Nephron progenitor cell (in vitro differentiated cells): ENCODE results near the gene RIPOR3.
A peak's percentile ranks its signal among the peaks of the same experiment; 100 is the strongest.

ENCODE experiments used
- DNase-seq: peaks from one replicate; pipeline ENCODE4 v3.0.0; 2021
- H3K27ac Mint-ChIP-seq: 2 replicates; pipeline ENCODE4 v1.8.0; 2021; ENCODE audit warnings: mild to moderate bottlenecking, moderate library complexity, mixed read lengths
- H3K27me3 Mint-ChIP-seq: 2 replicates; pipeline ENCODE4 v1.8.0; 2021; ENCODE audit warnings: mild to moderate bottlenecking, low read depth, mixed read lengths; ENCODE audit not compliant: poor library complexity
- H3K36me3 Mint-ChIP-seq: 2 replicates; pipeline ENCODE4 v1.8.0; 2021; ENCODE audit warnings: low read depth, mixed read lengths
- H3K4me1 Mint-ChIP-seq: 2 replicates; pipeline ENCODE4 v1.8.0; 2021; ENCODE audit warnings: mixed read lengths
- H3K4me3 Mint-ChIP-seq: 2 replicates; pipeline ENCODE4 v1.8.0; 2021; ENCODE audit warnings: mild to moderate bottlenecking, moderate library complexity, mixed read lengths
- H3K9me3 Mint-ChIP-seq: 2 replicates; pipeline ENCODE4 v1.8.0; 2021; ENCODE audit warnings: mild to moderate bottlenecking, moderate library complexity, mixed read lengths
- CTCF ChIP-seq: fragments of 200-600 bp; sonication (generic); IDR thresholded peaks from 2 replicates; pipeline ENCODE4 v1.5.0; 2021; ENCODE audit warnings: antibody characterized with exemption

Gene RIPOR3

GRCh38 chr20:50580842-50581544, 110.3 kb downstream of the RIPOR3 start:
- no peak for TF ChIP-seq CTCF
- H3K4me1 Mint-ChIP-seq, result peaks cover 26% of the 10 kb centered on the region
- no peaks in the 10 kb centered on the region for H3K9me3 Mint-ChIP-seq
- no peak for DNase-seq
- no peak overlapping the region for H3K27ac Mint-ChIP-seq
- H3K36me3 Mint-ChIP-seq, result peaks cover 75% of the 10 kb centered on the region
- no peaks in the 10 kb centered on the region for H3K27me3 Mint-ChIP-seq
- H3K4me3 Mint-ChIP-seq, result no peak overlapping the region

- H3K4me3 Mint-ChIP-seq, result no peak overlapping the region
- H3K36me3 Mint-ChIP-seq, result peaks cover 76% of the 10 kb centered on the region
- peak; percentile 81 for TF ChIP-seq CTCF
- peak; percentile 80 for DNase-seq
- H3K27ac Mint-ChIP-seq, result no peak overlapping the region
- peaks cover 20% of the 10 kb centered on the region for H3K4me1 Mint-ChIP-seq
- H3K9me3 Mint-ChIP-seq, result no peaks in the 10 kb centered on the region
- no peaks in the 10 kb centered on the region for H3K27me3 Mint-ChIP-seq
These were observed 111.2 kb downstream of the RIPOR3 start for GRCh38 chr20:50580016-50580747.

GRCh38 chr20:50579511-50579910, 111.8 kb downstream of the RIPOR3 start:
- peak overlapping the region; percentile 77 for H3K27ac Mint-ChIP-seq
- H3K36me3 Mint-ChIP-seq, result peaks cover 77% of the 10 kb centered on the region
- no peaks in the 10 kb centered on the region for H3K27me3 Mint-ChIP-seq
- TF ChIP-seq CTCF, result no peak
- no peak overlapping the region for H3K4me3 Mint-ChIP-seq
- H3K4me1 Mint-ChIP-seq, result peaks cover 17% of the 10 kb centered on the region
- DNase-seq, result no peak
- H3K9me3 Mint-ChIP-seq, result no peaks in the 10 kb centered on the region

- H3K27ac Mint-ChIP-seq, result no peak overlapping the region
- no peak for DNase-seq
- TF ChIP-seq CTCF, result no peak
- H3K27me3 Mint-ChIP-seq, result peaks cover 3% of the 10 kb centered on the region
- no peaks in the 10 kb centered on the region for H3K9me3 Mint-ChIP-seq
- peaks cover 83% of the 10 kb centered on the region for H3K36me3 Mint-ChIP-seq
- no peak overlapping the region for H3K4me3 Mint-ChIP-seq
- H3K4me1 Mint-ChIP-seq, result peaks cover 17% of the 10 kb centered on the region
These were observed 112.6 kb downstream of the RIPOR3 start for GRCh38 chr20:50578778-50579165.

GRCh38 chr20:50578061-50578777, 113.1 kb downstream of the RIPOR3 start:
- DNase-seq, result no peak
- no peak overlapping the region for H3K27ac Mint-ChIP-seq
- peaks cover 3% of the 10 kb centered on the region for H3K27me3 Mint-ChIP-seq
- H3K9me3 Mint-ChIP-seq, result no peaks in the 10 kb centered on the region
- H3K4me1 Mint-ChIP-seq, result peaks cover 21% of the 10 kb centered on the region
- no peak for TF ChIP-seq CTCF
- peaks cover 82% of the 10 kb centered on the region for H3K36me3 Mint-ChIP-seq
- H3K4me3 Mint-ChIP-seq, result no peak overlapping the region
